Measurements from ENCODE around the gene FASLG.

- TF ChIP-seq POLR2A (IDR thresholded peaks at IDR 0.05; ENCODE audit: low read depth) (no peak), CTCF (IDR thresholded peaks at IDR 0.05) (no peak), EP300 (IDR thresholded peaks at IDR 0.05) (no peak)
These were observed 13.8 kb downstream of the FASLG start for GRCh38 chr1:172672720-172673119.
